Spleen (tissue), 11 donors: ENCODE data around the gene EVI5. TPM values are rescaled to one million over a fixed set of nuclear protein-coding genes. Genes with fewer than 3 reads are reported as not detected.
"Not testable (repeated sequence)": the region's sequence is repeated elsewhere in the genome, so short reads cannot be mapped to it uniquely, and the experiment has no call there.

ENCODE experiments used
- DNase-seq: peaks from one replicate; pipeline ENCODE4 v3.0.0-alpha.2; 2020
- H3K27ac ChIP-seq, 8 donors: fragments of 200-600 bp; sonication (generic) in 7 of 8; 1 replicate in 4 of 8; 2 replicates in 4 of 8; pipeline versions ENCODE4 v1.5.0 to v1.8.0; 2016 to 2021; ENCODE audit warnings: inconsistent platforms in 4 of 8, mild to moderate bottlenecking in 4 of 8, moderate library complexity in 1 of 8
- H3K27me3 ChIP-seq, 7 donors: fragments of 200-600 bp; sonication (generic) in 6 of 7; replicated peaks in 1 of 7; 1 replicate in 4 of 7; 2 replicates in 3 of 7; pipeline versions ENCODE4 v1.5.0 to v1.8.0; 2016 to 2021; ENCODE audit warnings: inconsistent platforms in 3 of 7, mild to moderate bottlenecking in 1 of 7
- H3K36me3 ChIP-seq, 6 donors: fragments of 200-600 bp; sonication (generic) in 5 of 6; 1 replicate in 4 of 6; 2 replicates in 2 of 6; pipeline versions ENCODE4 v1.5.0 to v1.8.0; 2016 to 2021; ENCODE audit warnings: inconsistent platforms in 2 of 6
- H3K4me1 ChIP-seq, 6 donors: fragments of 200-600 bp; sonication (generic) in 5 of 6; 1 replicate in 3 of 6; 2 replicates in 3 of 6; pipeline versions ENCODE4 v1.5.0 to v1.8.0; 2016 to 2021; ENCODE audit warnings: inconsistent platforms in 3 of 6
- H3K4me3 ChIP-seq, 8 donors: fragments of 200-600 bp; sonication (generic) in 7 of 8; 1 replicate in 4 of 8; 2 replicates in 4 of 8; pipeline versions ENCODE4 v1.5.0 to v1.8.0; 2016 to 2021; ENCODE audit warnings: inconsistent platforms in 4 of 8, mild to moderate bottlenecking in 4 of 8, moderate library complexity in 2 of 8
- H3K9me3 ChIP-seq, 8 donors: fragments of 200-600 bp; sonication (generic) in 7 of 8; 1 replicate in 4 of 8; 2 replicates in 4 of 8; pipeline versions ENCODE4 v1.5.0 to v1.8.0; 2016 to 2021; ENCODE audit warnings: inconsistent platforms in 4 of 8
- CTCF ChIP-seq, 11 experiments: fragments of 200-600 bp in 7 of 11; fragments of 450-650 bp in 4 of 11; sonication (generic) in 4 of 11; IDR thresholded peaks in 8 of 11; conservative IDR thresholded peaks in 3 of 11; 1 replicate in 7 of 11; 2 replicates in 4 of 11; pipeline versions ENCODE4 v1.4.0 to v1.8.0; 2016 to 2021; ENCODE audit warnings: antibody characterized with exemption in 11 of 11, inconsistent platforms in 4 of 11, mild to moderate bottlenecking in 1 of 11
- POLR2A ChIP-seq, 3 donors: fragments of 450-650 bp; IDR thresholded peaks; one replicate each; pipeline ENCODE4 v1.5.1; 2017; ENCODE audit warnings: antibody characterized with exemption in 3 of 3, mild to moderate bottlenecking in 1 of 3
- POLR2AphosphoS5 ChIP-seq, 3 donors: sonication (generic); formaldehyde crosslinking; IDR thresholded peaks; one replicate each; pipeline ENCODE4 v1.5.1; 2017; ENCODE audit warnings: antibody characterized with exemption in 3 of 3
- WGBS, 5 donors: extraction: QIAGEN DNeasy Blood & Tissue Kit in 3 of 5; methylation state at CpG; one replicate each; pipeline versions ENCODE4 v1.1.5 to v1.1.7; 2013 to 2018; 5-methylcytosine and 5-hydroxymethylcytosine counted together
- intact Hi-C: fragments of 100-400 bp; cut with DNase I; formaldehyde crosslinking; loops from one replicate; pipeline ENCODE4 v1.15.0; 2023; ENCODE audit warnings: low total_unique reads
- polyA plus RNA-seq, 3 donors: library from polyadenylated mRNA; stranded (reverse); fragments of 200-250 nt; gene quantifications; one replicate each; pipeline ENCODE4 v1.2.1, GENCODE V29; 2013
- total RNA-seq, 7 donors: library from RNA; depleted of rRNA in 3 of 7; stranded (reverse); fragments of >200 nt in 3 of 7; fragmentation: NEBNext Ultra II Directional in 4 of 7; extraction: Animal tissue kit (Norgen Biotek cat#: 25700) in 4 of 7; gene quantifications; one replicate each; pipeline versions ENCODE4 v1.1.0 to v1.2.1, GENCODE V29; 2016 to 2021
- donor health status: healthy with polysubstance abuse.
- donor health status: DM: no; HTN: no; CAD: no; lungs with moderate emphysema.
- donor health status: DM: no; HTN: no; CAD: no.
- donor health status: Bipolar disorder and iron deficiency.
- donor health status: healthy.
- donor health status: DM: no; HTN: no; CAD: no.
- donor health status: DM: yes; HTN: yes; CAD: no.

Gene EVI5
- total and polyA plus RNA-seq, 10 donors: 1.7 to 38.3 (median 27.0) TPM

GRCh38 chr1:92778376-92778775 is 6.5 kb downstream of the EVI5 start:
- TF ChIP-seq CTCF (IDR thresholded peaks at IDR 0.05 in 8 of 11, conservative IDR thresholded peaks at IDR 0.05 in 3 of 11) (no peak), POLR2A (IDR thresholded peaks at IDR 0.05) (no peak), POLR2AphosphoS5 (IDR thresholded peaks at IDR 0.05) (no peak)
- Histone ChIP-seq H3K4me1 (peaks cover under 1 to 27% (median 10%) of the 10 kb centered on the region in 6 donors), H3K27me3 (peaks cover 0 to 7% (median 0%) of the 10 kb centered on the region in 7 donors), H3K36me3 (no peaks in the 10 kb centered on the region), H3K9me3 (no peaks in the 10 kb centered on the region), H3K27ac (no peak overlapping the region), H3K4me3 (no peak overlapping the region)
- no peak for DNase-seq
- 91 to 100% (median 100%) methylated on average over 1 of the region's 1 CpG for WGBS, 5 donors
- intact Hi-C loops: no loop called here

GRCh38 chr1:92774407-92774806 is 10.5 kb downstream of the EVI5 start:
- Histone ChIP-seq H3K36me3 (no peaks in the 10 kb centered on the region), H3K4me1 (peaks cover 0 to 11% (median 0%) of the 10 kb centered on the region in 6 donors), H3K27me3 (no peaks in the 10 kb centered on the region), H3K9me3 (peaks cover 0 to 2% (median 0%) of the 10 kb centered on the region in 8 donors), H3K4me3 (no peak overlapping the region), H3K27ac (no peak overlapping the region)
- 87 to 100% (median 93%) methylated on average over 1 of the region's 1 CpG for WGBS, 5 donors
- intact Hi-C loops: no loop called here
- DNase-seq: no peak
- TF ChIP-seq POLR2AphosphoS5 (IDR thresholded peaks at IDR 0.05) (no peak), POLR2A (IDR thresholded peaks at IDR 0.05) (no peak), CTCF (IDR thresholded peaks at IDR 0.05 in 8 of 11, conservative IDR thresholded peaks at IDR 0.05 in 3 of 11) (no peak)

GRCh38 chr1:92773749-92774148 is 11.2 kb downstream of the EVI5 start:
- intact Hi-C loops, H3K9me3 ChIP-seq, H3K27ac ChIP-seq, H3K27me3 ChIP-seq, H3K36me3 ChIP-seq, H3K4me3 ChIP-seq, DNase-seq: not testable (repeated sequence)
- WGBS, 5 donors: 90 to 99% (median 96%) methylated on average over 2 of the region's 2 CpGs
- peaks cover 0 to 11% (median 0%) of the 10 kb centered on the region in 6 donors for H3K4me1 ChIP-seq

- no peaks in the 10 kb centered on the region for H3K27me3 ChIP-seq
- intact Hi-C loops: no loop called here
- WGBS, 5 donors: 93 to 98% (median 93%) methylated on average over 3 of the region's 3 CpGs
- H3K9me3 ChIP-seq: peaks cover 0 to 22% (median 13%) of the 10 kb centered on the region in 8 donors
- H3K36me3 ChIP-seq: no peaks in the 10 kb centered on the region
- peaks cover 0 to 11% (median 0%) of the 10 kb centered on the region in 6 donors for H3K4me1 ChIP-seq
- no peak overlapping the region for H3K4me3 ChIP-seq
- TF ChIP-seq POLR2A (IDR thresholded peaks at IDR 0.05) (no peak), CTCF (IDR thresholded peaks at IDR 0.05 in 8 of 11, conservative IDR thresholded peaks at IDR 0.05 in 3 of 11) (no peak), POLR2AphosphoS5 (IDR thresholded peaks at IDR 0.05) (no peak)
- H3K27ac ChIP-seq: no peak overlapping the region
- no peak for DNase-seq
Observed at GRCh38 chr1:92769856-92770255, 15.1 kb downstream of the EVI5 start.

- no peak for DNase-seq
- intact Hi-C loops: no loop called here
- Histone ChIP-seq H3K4me1 (peaks cover 0 to 2% (median 0%) of the 10 kb centered on the region in 6 donors), H3K27me3 (no peaks in the 10 kb centered on the region), H3K9me3 (peaks cover 0 to 22% (median 13%) of the 10 kb centered on the region in 8 donors), H3K4me3 (no peak overlapping the region), H3K36me3 (no peaks in the 10 kb centered on the region), H3K27ac (no peak overlapping the region)
- TF ChIP-seq POLR2A (IDR thresholded peaks at IDR 0.05): no peak
- TF ChIP-seq CTCF (IDR thresholded peaks at IDR 0.05 in 8 of 11, conservative IDR thresholded peaks at IDR 0.05 in 3 of 11): no peak
- no peak for TF ChIP-seq POLR2AphosphoS5 (IDR thresholded peaks at IDR 0.05)
Observed at GRCh38 chr1:92768915-92769314, 16.0 kb downstream of the EVI5 start.
